GM18517 (cell line): ENCODE results near the gene TMC7.

Source experiments
- ATAC-seq: cut with Tn5 transposase; IDR thresholded peaks from one replicate; pipeline ENCODE4 v1.9.1; 2021; ENCODE audit warnings: mild to moderate bottlenecking, moderate library complexity; ENCODE audit not compliant: unreplicated experiment

TMC7 gene

GRCh38 chr16:19110537-19111360 is 127.0 kb downstream of the TMC7 start:
- no peak for ATAC-seq

GRCh38 chr16:19112099-19112407 is 128.3 kb downstream of the TMC7 start:
- ATAC-seq, result no peak
